Lower lobe of right lung (tissue), 2 donors: ENCODE data around the gene GSK3B. TPM values are rescaled to one million over a fixed set of nuclear protein-coding genes. Genes with fewer than 3 reads are reported as not detected.
"Not testable (repeated sequence)": the region's sequence is repeated elsewhere in the genome, so short reads cannot be mapped to it uniquely, and the experiment has no call there.

Experiments
- ATAC-seq, 2 donors: fragments of 200-7000 bp; cut with Tn5 transposase; one replicate each; pipeline ENCODE4 v1.9.1; 2020 to 2022; ENCODE audit warnings: mild to moderate bottlenecking in 2 of 2, moderate library complexity in 2 of 2
- DNase-seq: peaks from one replicate; pipeline ENCODE4 v3.0.0-alpha.2; 2020
- H3K27ac ChIP-seq: fragments of 200-600 bp; one replicate; pipeline ENCODE4 v1.8.0; 2022
- H3K27me3 ChIP-seq: fragments of 200-600 bp; one replicate; pipeline ENCODE4 v1.8.0; 2022; ENCODE audit warnings: low read depth
- H3K36me3 ChIP-seq: fragments of 200-600 bp; one replicate; pipeline ENCODE4 v1.8.0; 2022; ENCODE audit warnings: mild to moderate bottlenecking
- H3K4me1 ChIP-seq: fragments of 200-600 bp; one replicate; pipeline ENCODE4 v1.8.0; 2022
- H3K4me3 ChIP-seq: fragments of 200-600 bp; one replicate; pipeline ENCODE4 v1.8.0; 2022; ENCODE audit warnings: mild to moderate bottlenecking
- H3K9me3 ChIP-seq: fragments of 200-600 bp; one replicate; pipeline ENCODE4 v1.8.0; 2022
- intact Hi-C: fragments of 100-400 bp; cut with DNase I; formaldehyde crosslinking; loops from one replicate; pipeline ENCODE4 v1.11.0; 2022
- total RNA-seq: library from RNA; stranded (reverse); fragmentation: NEBNext Ultra II Directional; extraction: Animal tissue kit (Norgen Biotek cat#: 25700); gene quantifications from one replicate; pipeline ENCODE4 v1.2.1, GENCODE V29; 2021
- TF ChIP-seq, protein P1 (sequence below): fragments of 200-600 bp; IDR thresholded peaks from one replicate; pipeline ENCODE4 v1.8.0; 2022; ENCODE audit warnings: antibody characterized with exemption, mild to moderate bottlenecking
- donor health status: DM: no; HTN: yes; CAD: no; lungs with severe emphysema.

The GSK3B gene
- total RNA-seq, 1 donor from 2014 or later: 48.4 TPM

DNA sequence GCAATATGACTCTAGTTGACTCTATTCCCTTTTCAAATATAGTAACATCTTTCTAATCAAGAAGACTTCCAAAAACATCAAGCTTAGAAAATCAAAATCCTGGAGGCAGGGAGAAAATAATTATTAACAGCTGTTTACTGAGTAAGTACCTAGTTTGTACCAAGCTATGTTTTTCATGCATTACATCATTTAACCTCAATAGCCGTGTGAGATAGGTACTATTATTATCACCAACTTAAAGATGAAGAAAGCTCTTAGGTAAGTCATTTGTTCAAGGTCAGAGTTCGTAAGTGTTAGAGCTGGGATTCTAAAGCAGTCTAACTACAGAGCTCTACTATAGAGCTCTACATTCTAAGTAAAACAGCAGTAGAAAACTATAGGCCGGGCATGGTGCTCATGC, 41.6 kb downstream of the GSK3B start:
- no peak overlapping the region for H3K4me3 ChIP-seq
- H3K9me3 ChIP-seq: no peaks in the 10 kb centered on the region
- H3K27ac ChIP-seq: no peak overlapping the region
- intact Hi-C loops: no loop called here
- peaks cover 34% of the 10 kb centered on the region for H3K4me1 ChIP-seq
- DNase-seq: no peak
- ATAC-seq: no peak
- no peaks in the 10 kb centered on the region for H3K36me3 ChIP-seq
- TF ChIP-seq, protein P1, sequence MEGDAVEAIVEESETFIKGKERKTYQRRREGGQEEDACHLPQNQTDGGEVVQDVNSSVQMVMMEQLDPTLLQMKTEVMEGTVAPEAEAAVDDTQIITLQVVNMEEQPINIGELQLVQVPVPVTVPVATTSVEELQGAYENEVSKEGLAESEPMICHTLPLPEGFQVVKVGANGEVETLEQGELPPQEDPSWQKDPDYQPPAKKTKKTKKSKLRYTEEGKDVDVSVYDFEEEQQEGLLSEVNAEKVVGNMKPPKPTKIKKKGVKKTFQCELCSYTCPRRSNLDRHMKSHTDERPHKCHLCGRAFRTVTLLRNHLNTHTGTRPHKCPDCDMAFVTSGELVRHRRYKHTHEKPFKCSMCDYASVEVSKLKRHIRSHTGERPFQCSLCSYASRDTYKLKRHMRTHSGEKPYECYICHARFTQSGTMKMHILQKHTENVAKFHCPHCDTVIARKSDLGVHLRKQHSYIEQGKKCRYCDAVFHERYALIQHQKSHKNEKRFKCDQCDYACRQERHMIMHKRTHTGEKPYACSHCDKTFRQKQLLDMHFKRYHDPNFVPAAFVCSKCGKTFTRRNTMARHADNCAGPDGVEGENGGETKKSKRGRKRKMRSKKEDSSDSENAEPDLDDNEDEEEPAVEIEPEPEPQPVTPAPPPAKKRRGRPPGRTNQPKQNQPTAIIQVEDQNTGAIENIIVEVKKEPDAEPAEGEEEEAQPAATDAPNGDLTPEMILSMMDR: no peak
- H3K27me3 ChIP-seq: no peaks in the 10 kb centered on the region

DNA sequence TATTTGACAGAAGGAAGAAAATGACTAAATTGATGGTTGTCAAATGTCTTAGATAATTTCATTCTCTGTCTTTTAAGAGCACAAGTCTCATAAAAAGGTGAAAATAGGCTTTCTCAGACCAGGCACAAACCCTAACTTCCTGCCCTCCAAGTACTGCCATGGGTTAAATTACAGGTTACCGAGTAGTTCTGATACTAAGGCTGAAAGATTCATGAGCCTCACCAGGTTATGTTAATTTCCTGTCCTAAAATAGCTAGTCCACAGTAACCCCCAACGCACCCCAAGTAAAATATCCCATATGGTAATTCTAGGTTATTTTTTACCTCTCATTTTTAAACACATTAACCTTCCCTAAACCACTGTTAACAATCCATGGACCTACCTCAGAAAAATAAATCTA, 42.0 kb downstream of the GSK3B start:
- Histone ChIP-seq H3K36me3 (no peaks in the 10 kb centered on the region), H3K4me3 (no peak overlapping the region), H3K27ac (no peak overlapping the region), H3K27me3 (no peaks in the 10 kb centered on the region), H3K9me3 (no peaks in the 10 kb centered on the region), H3K4me1 (peaks cover 34% of the 10 kb centered on the region)
- TF ChIP-seq, protein P1: no peak
- intact Hi-C loops: no loop called here
- ATAC-seq (no peak), DNase-seq (no peak)

DNA sequence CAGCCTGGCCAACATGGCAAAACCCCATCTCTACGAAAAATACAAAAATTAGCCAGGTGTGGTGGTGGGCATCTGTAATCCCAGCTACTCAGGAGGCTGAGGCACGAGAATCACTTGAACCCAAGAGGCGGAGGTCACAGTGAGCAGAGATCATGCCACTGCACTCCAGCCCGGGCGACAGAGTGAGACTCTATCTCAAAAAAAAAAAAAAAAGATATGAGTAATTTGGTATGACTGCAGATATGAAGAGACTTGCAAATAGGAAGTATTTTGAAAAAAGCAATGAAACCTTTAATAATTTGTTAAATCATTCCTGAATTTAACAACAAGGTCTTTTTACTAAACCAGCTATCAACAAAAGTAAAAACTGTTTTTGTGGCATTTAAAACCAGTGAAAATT, 42.7 kb downstream of the GSK3B start:
- not testable (repeated sequence) for H3K9me3 ChIP-seq

DNA sequence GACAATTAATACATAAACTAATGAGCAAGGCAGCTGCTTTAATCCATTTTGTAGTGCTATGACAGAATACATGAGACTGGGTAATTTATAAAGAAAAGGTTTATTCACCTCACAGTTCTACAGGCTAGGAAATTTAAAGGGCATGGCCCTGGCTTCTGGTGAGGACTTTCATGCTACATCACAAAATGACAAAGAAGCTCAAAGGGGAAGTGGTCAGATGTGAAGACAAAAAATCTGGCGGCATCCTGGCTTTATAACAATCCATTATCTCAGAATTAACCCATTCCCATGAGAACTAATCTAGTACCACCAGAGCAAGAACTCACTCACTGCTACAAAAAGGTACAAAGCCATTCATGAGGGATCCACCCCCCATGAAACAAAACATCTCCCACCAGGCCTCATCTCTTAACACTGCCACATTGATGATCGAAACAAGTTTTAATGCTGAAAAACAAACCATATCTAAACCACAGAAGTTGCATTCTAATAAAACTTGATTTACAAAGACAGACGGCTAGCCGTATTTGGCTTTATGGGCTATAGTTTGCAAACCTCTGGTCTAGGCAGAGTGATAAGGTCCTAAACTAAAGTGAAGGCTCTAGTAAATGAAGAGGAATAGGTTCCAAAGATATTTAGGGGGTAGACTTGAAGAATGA, 44.2 kb downstream of the GSK3B start:
- Histone ChIP-seq H3K9me3 (peaks cover 16% of the 10 kb centered on the region), H3K4me1 (peaks cover 34% of the 10 kb centered on the region), H3K36me3 (no peaks in the 10 kb centered on the region), H3K27ac (no peak overlapping the region), H3K4me3 (no peak overlapping the region), H3K27me3 (no peaks in the 10 kb centered on the region)
- no peak for DNase-seq
- TF ChIP-seq, protein P1: no peak
- no peak for ATAC-seq
- intact Hi-C loops: no loop called here

More for the DNA sequence above, 42.7 kb downstream of the GSK3B start:
- H3K27me3 ChIP-seq, H3K4me3 ChIP-seq, intact Hi-C loops, DNase-seq, H3K27ac ChIP-seq, H3K36me3 ChIP-seq, ATAC-seq: not testable (repeated sequence)
- peaks cover 34% of the 10 kb centered on the region for H3K4me1 ChIP-seq

DNA sequence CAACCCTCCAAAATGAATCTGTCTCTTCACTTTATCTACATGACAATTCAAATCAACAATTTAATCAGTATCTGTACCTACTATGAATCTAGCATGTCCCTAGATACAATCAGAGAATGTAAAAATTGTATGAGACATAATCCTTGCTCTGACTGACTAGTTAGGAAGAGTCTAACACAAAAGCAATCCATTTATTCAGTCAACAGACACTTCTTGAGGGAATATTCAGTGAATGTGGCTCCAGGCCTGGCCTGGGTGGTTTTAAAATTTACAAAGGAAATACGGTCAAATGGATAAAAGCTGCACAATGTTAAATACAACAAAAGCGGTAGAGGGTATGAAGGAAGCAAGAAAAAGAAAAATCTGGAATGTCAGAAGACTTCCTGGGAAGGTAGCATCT, 45.2 kb downstream of the GSK3B start:
- intact Hi-C loops: no loop called here
- no peak overlapping the region for H3K27ac ChIP-seq

More for the DNA sequence above, 45.2 kb downstream of the GSK3B start:
- DNase-seq (no peak), ATAC-seq (no peak)
- TF ChIP-seq, protein P1: no peak
- H3K9me3 ChIP-seq: peaks cover 24% of the 10 kb centered on the region
- no peak overlapping the region for H3K4me3 ChIP-seq
- H3K4me1 ChIP-seq: peaks cover 34% of the 10 kb centered on the region
- H3K27me3 ChIP-seq: no peaks in the 10 kb centered on the region
- H3K36me3 ChIP-seq: no peaks in the 10 kb centered on the region
